Panc1 (cell line): Measurements from ENCODE around the gene MAP2K5. TPM values are rescaled to one million over a fixed set of nuclear protein-coding genes. Genes with fewer than 3 reads are reported as not detected.

Source experiments
- ATAC-seq: fragments of 200-7000 bp; cut with Tn5 transposase; 2 replicates; pipeline ENCODE4 v1.9.1; 2020; ENCODE audit warnings: mild to moderate bottlenecking, moderate library complexity
- BruUV-seq: library from RNA; stranded (reverse); fragments of 400-500 nt; replicated peaks from 2 replicates; lab custom pipeline; 2021; lab: Mats Ljungman, UMichigan
- CTCF ChIA-PET: fragments of 300-600 bp; sonication (Branson Sonifier 250); formaldehyde crosslinking; loops from one replicate; lab custom pipeline; 2022; ENCODE audit warnings: antibody characterized with exemption; lab: Charles Lee
- POLR2A ChIA-PET: fragments of 300-600 bp; sonication (Branson Sonifier 250); formaldehyde crosslinking; loops from one replicate; lab custom pipeline; 2022; ENCODE audit warnings: antibody characterized with exemption; lab: Charles Lee
- DNase-seq: peaks from one replicate; pipeline ENCODE4 v3.0.0-alpha.2; 2010; ENCODE audit warnings: low read depth, low spot score
- H3K27ac ChIP-seq: 2 replicates; pipeline ENCODE4 v1.5.1; 2011; ENCODE audit warnings: mild to moderate bottlenecking, low read length, inconsistent platforms
- H3K27me3 ChIP-seq: fragments of 200-500 bp; sonication (Bioruptor generic); 2 replicates; pipeline ENCODE4 v1.6.0; 2014; ENCODE audit warnings: low read length, inconsistent platforms; ENCODE audit not compliant: control insufficient read depth, insufficient read depth
- H3K36me3 ChIP-seq: fragments of 200-500 bp; sonication (Bioruptor generic); 2 replicates; pipeline ENCODE4 v1.5.1; 2014; ENCODE audit warnings: inconsistent platforms, mild to moderate bottlenecking, low read length, moderate library complexity; ENCODE audit not compliant: control insufficient read depth, insufficient read depth
- H3K4me1 ChIP-seq: 2 replicates; pipeline ENCODE4 v1.5.1; 2011; ENCODE audit warnings: inconsistent platforms, mild to moderate bottlenecking, low read length, moderate library complexity; ENCODE audit not compliant: control insufficient read depth, insufficient read depth
- H3K4me3 ChIP-seq, 2 experiments: 2 replicates each; pipeline ENCODE4 v1.5.1; 2011 to 2012; ENCODE audit warnings: low read depth in 2 of 2, low read length in 2 of 2, mild to moderate bottlenecking in 2 of 2, inconsistent platforms in 1 of 2, moderate library complexity in 1 of 2
- H3K9me3 ChIP-seq: fragments of 200-500 bp; sonication (Bioruptor generic); 2 replicates; pipeline ENCODE4 v1.5.1; 2014; ENCODE audit warnings: low read depth, mild to moderate bottlenecking, inconsistent platforms, low read length, moderate library complexity; ENCODE audit not compliant: control insufficient read depth, insufficient read depth
- POLR2AphosphoS5 ChIP-seq: IDR thresholded peaks from 2 replicates; pipeline ENCODE4 v1.6.1; 2012; ENCODE audit warnings: mild to moderate bottlenecking, low read depth, low read length, moderate library complexity
- SIN3A ChIP-seq: IDR thresholded peaks from 2 replicates; pipeline ENCODE4 v1.6.1; 2012; ENCODE audit warnings: low read depth, mild to moderate bottlenecking, low read length, moderate library complexity, borderline replicate concordance; ENCODE audit not compliant: insufficient read depth
- TCF7L2 ChIP-seq: IDR thresholded peaks from 2 replicates; pipeline ENCODE4 v1.6.1; 2011; ENCODE audit warnings: mild to moderate bottlenecking, low read depth, low read length, inconsistent platforms
- in situ Hi-C: cut with HindIII; loops from 2 replicates; pipeline ENCODE4 v1.10.0; 2016; ENCODE audit warnings: low sequenced_read_pairs, low pct_unique_long_range_greater_than_20kb
- intact Hi-C: fragments of 100-400 bp; cut with micrococcal nuclease; formaldehyde crosslinking; loops from one replicate; pipeline ENCODE4 v1.10.0; 2022; ENCODE audit not compliant: unreplicated experiment
- total RNA-seq: library from RNA; stranded (reverse); gene quantifications from one replicate; pipeline ENCODE4 v1.2.1, GENCODE V29; 2021; ENCODE audit not compliant: unreplicated experiment
- TF ChIP-seq, protein P1 (sequence below): fragments of 450-650 bp; IDR thresholded peaks from 2 replicates; pipeline ENCODE4 v1.5.1; 2017; ENCODE audit warnings: mild to moderate bottlenecking
- TF ChIP-seq, protein P2 (sequence below), 2 experiments: IDR thresholded peaks; 2 replicates each; pipeline ENCODE4 v1.6.1; 2011 to 2012; ENCODE audit warnings: low read depth in 2 of 2, control low read depth in 1 of 2, low read length in 1 of 2, mild to moderate bottlenecking in 1 of 2, moderate library complexity in 1 of 2; ENCODE audit not compliant: insufficient read depth in 1 of 2

MAP2K5 gene
- total RNA-seq, 1 experiment from 2014 or later = 18.3 TPM

DNA sequence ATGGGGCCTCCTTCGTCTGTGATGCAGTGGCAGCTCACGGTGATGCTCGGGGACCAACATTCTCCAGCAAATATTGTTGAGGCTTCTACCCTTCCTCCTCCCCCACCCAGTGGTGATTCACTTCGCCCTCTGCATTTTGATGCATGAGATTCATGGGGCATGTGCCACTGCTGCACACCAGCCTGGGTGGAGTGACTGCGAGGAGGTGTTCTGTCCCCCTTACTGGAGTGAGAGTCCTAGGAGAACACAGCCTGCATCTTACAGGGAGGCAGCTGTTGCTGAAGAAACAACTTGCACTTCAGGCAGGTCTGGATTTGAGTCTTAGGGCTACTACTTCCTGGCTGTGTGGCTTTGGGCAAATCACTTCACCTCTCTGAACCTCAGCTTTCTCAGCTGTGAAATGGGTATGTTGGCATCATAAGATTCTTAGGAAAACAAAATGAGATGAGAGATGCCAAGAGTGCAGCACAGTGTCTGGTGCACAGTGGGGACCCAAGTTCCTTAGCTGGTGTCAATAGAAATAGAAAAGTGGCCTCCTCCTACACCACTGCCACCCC is 272.6 kb downstream of the MAP2K5 start:
- intact Hi-C loops = no loop called here
- H3K9me3 ChIP-seq = no peaks in the 10 kb centered on the region
- DNase-seq (no peak), ATAC-seq (no peak)
- no peaks in the 10 kb centered on the region for H3K4me1 ChIP-seq
- H3K36me3 ChIP-seq = no peaks in the 10 kb centered on the region
- TF ChIP-seq, protein P1, sequence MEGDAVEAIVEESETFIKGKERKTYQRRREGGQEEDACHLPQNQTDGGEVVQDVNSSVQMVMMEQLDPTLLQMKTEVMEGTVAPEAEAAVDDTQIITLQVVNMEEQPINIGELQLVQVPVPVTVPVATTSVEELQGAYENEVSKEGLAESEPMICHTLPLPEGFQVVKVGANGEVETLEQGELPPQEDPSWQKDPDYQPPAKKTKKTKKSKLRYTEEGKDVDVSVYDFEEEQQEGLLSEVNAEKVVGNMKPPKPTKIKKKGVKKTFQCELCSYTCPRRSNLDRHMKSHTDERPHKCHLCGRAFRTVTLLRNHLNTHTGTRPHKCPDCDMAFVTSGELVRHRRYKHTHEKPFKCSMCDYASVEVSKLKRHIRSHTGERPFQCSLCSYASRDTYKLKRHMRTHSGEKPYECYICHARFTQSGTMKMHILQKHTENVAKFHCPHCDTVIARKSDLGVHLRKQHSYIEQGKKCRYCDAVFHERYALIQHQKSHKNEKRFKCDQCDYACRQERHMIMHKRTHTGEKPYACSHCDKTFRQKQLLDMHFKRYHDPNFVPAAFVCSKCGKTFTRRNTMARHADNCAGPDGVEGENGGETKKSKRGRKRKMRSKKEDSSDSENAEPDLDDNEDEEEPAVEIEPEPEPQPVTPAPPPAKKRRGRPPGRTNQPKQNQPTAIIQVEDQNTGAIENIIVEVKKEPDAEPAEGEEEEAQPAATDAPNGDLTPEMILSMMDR = no peak
- no peak for TF ChIP-seq POLR2AphosphoS5
- no peak for TF ChIP-seq SIN3A
- TF ChIP-seq, protein P2, sequence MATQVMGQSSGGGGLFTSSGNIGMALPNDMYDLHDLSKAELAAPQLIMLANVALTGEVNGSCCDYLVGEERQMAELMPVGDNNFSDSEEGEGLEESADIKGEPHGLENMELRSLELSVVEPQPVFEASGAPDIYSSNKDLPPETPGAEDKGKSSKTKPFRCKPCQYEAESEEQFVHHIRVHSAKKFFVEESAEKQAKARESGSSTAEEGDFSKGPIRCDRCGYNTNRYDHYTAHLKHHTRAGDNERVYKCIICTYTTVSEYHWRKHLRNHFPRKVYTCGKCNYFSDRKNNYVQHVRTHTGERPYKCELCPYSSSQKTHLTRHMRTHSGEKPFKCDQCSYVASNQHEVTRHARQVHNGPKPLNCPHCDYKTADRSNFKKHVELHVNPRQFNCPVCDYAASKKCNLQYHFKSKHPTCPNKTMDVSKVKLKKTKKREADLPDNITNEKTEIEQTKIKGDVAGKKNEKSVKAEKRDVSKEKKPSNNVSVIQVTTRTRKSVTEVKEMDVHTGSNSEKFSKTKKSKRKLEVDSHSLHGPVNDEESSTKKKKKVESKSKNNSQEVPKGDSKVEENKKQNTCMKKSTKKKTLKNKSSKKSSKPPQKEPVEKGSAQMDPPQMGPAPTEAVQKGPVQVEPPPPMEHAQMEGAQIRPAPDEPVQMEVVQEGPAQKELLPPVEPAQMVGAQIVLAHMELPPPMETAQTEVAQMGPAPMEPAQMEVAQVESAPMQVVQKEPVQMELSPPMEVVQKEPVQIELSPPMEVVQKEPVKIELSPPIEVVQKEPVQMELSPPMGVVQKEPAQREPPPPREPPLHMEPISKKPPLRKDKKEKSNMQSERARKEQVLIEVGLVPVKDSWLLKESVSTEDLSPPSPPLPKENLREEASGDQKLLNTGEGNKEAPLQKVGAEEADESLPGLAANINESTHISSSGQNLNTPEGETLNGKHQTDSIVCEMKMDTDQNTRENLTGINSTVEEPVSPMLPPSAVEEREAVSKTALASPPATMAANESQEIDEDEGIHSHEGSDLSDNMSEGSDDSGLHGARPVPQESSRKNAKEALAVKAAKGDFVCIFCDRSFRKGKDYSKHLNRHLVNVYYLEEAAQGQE (IDR thresholded peaks at IDR 0.05; ENCODE audit: insufficient read depth in 1 of 2, low read depth in 2 of 2, low read length in 1 of 2) = no peak
- in situ Hi-C loops = no loop called here
- ChIA-PET POLR2A (no interaction called here), CTCF (no interaction called here)
- H3K27me3 ChIP-seq = peaks cover 2% of the 10 kb centered on the region; the same call in 1 of the 2 replicates
- no peak overlapping the region for H3K27ac ChIP-seq
- no peak overlapping the region for H3K4me3 ChIP-seq
- no TSS peak for BruUV-seq

DNA sequence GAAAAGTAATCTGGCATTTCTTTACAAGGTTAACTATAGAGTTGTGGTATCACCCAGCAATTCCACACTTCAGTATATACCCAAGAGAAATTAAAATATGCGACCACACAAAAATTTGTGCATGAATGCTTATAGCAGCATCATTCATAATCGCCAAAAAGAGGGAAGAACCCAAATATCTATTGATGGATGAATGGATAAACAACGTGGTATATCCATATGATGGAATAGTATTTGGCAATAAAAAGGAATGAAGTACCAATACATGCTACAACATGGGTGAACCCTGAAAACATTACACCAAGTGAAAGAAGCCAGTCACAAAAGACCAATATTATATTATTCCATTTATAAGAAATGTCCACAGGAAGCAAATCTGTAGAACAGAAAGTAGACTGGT is 274.2 kb downstream of the MAP2K5 start:
- no TSS peak for BruUV-seq
- POLR2A ChIA-PET = no interaction called here

More for the DNA sequence above, 274.2 kb downstream of the MAP2K5 start:
- Histone ChIP-seq H3K4me3 (no peak overlapping the region), H3K36me3 (no peaks in the 10 kb centered on the region), H3K4me1 (no peaks in the 10 kb centered on the region), H3K9me3 (no peaks in the 10 kb centered on the region), H3K27me3 (peaks cover 2% of the 10 kb centered on the region; the same call in 1 of the 2 replicates), H3K27ac (no peak overlapping the region)
- TF ChIP-seq, protein P1 = no peak
- TF ChIP-seq TCF7L2 (no peak), POLR2AphosphoS5 (no peak), SIN3A (no peak)
- TF ChIP-seq, protein P2 (IDR thresholded peaks at IDR 0.05; ENCODE audit: insufficient read depth in 1 of 2, low read depth in 2 of 2, low read length in 1 of 2) = no peak
- ATAC-seq (no peak), DNase-seq (no peak)
- in situ Hi-C loops = no loop called here
- CTCF ChIA-PET = no interaction called here
- intact Hi-C loops = no loop called here
